GF-D8 (cell line): ENCODE measurements around the gene SLC38A10.
A peak's percentile ranks its signal among the peaks of the same experiment; 100 is the strongest.

Experiments used
- DNase-seq: peaks from one replicate; lab custom pipeline; 2025; lab: John Stamatoyannopoulos, UW

Gene SLC38A10

DNA sequence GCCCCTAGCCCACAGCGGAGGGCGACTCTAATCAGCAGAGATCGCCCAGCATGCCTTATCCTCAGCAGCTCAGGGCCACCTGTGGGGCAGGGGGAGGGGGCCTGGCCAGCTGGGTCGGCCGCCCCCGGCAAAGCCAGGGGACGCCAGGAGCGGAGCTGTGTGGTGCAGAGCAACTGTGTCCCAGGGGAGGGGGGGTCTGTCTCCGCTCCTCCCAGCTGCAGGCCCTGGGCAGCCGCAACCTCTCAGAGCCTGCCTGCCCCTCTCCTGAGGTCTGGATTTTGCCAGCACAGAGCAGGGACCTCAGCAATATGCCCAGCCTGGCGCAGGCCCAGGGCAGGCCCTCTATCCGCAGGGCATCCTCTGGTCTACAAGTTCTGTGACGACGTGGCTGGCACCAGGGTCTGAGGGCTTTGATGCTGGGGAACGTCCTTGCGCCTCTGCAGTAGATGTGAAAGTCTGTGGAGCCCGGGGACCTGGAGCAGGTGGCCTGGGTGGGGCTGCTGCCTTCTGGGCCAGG, 36.5 kb upstream of the SLC38A10 start:
- no peak for DNase-seq

DNA sequence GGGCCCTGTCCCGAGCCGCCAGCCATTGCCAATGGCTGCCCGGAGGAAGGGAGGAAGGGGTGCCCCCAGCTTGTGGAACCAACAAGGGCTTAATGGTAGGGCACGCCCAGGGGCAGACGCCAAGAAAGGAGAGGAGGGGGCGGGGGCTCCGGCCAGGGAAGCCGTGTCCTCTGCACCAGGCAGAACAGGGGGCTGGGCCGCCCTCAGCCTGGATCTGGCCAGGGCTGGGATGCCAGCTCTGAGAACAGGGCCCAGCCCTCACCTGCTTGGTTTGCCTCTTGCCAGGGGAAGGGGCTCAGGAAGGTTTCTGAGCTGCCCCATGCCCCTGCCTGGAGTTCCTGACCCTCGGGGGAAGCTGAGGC, 35.8 kb upstream of the SLC38A10 start:
- no peak for DNase-seq

DNA sequence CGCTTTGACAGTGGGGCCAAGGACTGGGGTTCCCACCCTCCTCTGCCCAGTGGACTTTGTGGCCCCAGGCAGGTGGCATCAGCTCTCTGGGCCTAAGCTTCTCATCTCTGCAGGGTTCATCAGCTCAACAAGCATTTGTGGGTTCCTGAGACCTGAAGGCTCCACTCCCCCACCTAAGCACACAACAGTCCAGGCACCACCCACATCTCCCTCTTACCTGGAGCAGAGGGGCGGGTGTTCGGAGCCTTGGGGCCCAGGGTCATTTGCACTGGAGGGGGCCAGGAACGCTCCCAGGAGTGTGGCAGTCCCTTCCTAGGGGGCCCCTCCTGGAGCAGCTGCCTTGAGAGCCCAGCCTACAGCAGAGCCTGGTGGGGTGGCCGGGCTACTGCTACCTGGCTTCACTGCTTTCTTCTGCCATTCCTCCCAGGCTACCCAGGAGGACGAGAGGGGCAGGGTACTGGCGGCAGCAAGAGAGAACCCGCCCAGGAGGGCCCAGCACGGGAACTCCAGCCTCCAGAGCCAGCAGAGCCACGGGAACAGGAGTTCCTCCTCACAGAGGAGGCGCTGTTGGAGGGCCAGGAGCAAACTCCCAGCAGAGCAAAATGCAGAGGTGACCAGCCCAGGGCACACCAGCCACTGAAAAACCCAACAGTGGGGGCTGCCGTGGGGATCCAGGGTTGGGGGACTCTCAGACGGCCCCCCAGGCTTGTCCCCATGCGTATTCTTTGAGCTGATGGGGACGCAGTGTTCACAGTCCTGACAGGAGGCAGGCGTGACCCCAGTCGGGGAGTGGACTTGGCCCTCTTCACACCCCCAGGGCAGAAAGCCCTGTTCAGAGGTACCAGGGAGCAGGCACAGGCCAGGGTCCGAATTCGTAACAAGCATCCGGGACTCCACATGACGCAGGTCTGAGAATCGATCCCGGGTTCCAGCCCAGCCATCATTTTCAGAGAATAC, 35.1 kb upstream of the SLC38A10 start:
- DNase-seq, result no peak

DNA sequence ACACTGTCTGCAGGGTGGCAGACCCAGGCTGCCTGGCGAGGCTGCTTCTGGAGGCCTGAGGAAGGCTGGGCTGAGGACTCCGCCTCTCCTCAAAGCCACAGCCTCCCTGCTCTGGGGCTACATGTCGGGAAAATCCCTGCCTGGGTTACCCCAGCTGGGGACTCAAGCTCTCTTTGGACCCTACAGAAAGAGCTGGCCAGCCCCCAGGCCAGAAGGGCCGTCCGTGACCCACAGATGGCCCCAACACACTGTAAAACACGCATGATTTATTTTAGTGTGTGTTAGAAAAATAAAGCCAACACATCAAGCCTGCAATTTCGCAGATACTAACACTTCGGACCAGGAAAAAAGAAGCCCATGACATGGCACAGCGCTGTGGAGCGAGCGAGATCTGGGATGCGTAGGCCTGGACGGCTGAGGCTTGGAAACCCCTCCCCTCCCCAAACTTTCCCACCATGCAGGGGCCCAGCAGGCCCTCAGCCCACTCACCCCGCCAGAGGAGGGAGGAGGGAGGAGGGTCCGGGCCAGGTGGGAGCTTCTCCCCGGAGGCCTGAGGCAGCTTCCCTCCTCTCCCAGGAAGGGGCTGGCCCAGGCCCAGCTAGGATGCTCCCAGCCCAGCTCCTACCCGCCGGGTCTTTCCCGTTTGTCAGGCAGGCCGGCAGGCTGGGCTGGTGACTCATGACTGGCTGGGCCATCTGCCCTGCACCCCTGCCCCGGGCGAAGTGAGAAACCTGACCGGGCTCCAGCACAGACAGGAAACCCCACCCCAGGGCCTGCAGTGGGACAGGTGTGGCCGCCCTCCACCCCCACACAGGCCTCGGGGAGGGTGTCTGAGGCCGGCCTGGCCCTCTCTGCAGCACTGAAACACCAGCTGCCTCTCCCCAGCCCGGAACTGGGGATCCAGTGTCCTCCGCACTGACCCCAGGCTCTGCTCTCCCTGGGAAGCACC, 34.1 kb upstream of the SLC38A10 start:
- DNase-seq, result peak; percentile 27

DNA sequence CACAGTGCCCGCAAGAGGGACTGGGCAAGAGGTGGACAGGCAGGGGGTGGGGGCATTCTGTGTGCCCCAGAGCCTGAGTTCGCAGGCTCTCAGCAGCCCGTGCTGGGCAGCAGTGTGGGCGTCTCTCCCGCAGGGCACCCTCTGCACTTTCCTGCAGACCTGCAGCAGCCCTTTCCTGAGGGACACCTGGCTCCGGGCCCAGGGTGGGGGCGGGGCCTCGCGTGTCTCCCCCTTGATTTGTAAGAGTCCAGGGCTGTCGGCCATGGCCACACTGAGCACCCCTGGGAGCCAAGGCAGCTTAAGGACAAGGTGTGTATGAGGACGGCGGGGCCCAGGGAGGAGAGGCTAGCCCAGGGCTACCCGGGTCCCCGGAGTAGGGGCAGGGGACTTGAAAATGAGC, 33.4 kb upstream of the SLC38A10 start:
- DNase-seq, result no peak

DNA sequence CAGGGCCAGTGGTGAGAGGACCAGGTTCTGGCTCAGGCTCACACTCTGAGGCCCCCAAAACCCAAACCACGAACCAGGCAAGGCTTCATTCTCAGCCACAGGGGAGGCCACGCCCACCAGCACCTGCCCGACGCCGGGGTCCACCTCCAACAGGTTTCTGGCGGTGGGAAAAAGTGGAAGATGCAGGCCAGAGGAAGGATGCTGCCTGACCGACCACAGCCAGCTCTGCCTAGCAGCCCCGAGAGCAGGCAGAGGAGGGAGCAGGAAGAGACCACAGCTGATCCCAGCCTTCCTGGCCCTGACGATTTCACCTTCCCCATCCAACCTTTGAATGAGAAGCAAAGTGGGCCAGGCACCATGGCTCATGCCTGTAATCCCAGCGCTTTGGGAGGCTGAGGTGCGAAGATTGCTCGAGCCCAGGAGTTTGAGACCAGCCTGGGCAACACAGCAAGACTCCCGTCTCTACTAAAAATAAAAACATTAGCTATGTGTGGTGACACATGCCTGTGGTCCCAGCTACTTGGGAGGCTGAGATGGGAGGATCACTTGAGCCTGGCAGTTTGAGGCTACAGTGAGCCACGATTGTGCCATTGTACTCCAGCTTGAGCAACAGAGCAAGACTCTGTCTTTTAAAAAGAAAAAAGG, 30.7 kb upstream of the SLC38A10 start:
- DNase-seq, result no peak

DNA sequence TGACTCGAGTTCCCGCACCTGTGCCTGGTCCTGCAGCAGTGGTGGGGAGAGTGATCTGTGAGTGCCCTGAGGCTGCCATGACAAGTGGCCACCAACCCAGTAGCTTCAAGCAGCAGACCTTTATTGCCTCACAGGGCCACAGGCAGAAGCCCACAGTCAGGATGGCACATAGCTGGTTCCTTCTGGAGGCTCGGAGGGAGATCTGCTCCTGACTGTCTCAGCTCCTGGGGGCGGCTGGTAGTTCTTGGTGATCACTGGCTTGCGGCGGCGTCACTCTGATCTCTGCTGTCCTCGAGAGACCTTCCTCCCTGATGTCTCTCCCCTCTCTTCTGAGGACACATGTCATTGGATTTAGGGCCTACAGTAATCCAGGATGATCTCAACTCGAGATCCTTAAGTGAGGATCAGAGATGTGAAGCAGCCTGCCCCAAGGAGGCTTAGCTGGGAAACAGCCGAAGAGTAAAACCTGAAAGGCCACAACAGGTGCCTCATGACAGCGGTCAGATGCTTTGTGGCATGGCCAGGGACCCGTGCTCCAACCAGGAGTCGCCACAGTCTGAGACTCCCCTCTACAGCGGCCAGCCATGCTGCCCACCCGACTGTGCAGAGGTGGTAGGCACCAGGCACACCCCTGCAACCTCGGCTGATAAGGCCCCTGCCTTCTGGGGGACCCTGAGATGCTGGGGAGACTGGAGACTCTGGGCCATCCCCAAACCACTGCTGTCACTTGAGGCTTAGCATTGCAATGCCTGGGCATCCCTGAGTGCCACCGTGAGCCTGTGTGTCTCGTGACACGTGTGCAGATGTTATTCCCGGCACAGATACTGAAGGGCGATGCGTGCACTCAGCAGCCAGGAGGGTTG, 30.0 kb upstream of the SLC38A10 start:
- no peak for DNase-seq

DNA sequence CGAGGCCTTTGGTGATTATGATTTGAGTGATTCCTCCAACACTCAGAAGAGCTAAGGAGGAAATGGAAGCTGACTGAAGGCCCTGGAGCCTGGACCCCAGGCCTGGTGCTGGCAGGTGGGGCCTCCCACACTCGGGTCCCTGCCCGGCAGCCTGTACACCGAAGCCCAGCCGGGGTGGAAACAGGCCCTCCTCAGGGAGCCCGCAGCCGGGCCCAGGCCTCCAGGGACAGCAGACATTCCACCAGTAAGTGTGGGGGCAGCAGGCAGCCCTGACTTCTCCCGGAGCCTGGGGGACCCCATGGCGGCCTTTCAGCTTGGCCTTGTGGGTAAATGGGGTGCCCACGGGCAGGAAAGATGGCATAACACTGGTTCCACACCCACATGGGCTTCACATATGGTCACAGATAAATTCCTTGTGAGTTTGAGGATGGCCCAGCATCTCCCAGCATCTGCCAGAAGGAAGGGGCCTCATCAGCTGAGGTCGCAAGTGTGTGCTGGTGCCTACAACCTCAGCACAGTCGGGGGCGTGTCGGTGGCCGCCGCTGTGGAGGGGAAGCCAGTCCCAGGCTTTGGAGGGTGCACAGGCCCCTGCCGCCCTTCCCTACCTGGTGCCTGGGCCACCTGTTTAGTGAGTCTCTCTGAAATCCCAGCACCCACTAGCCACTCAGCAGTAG, 29.2 kb upstream of the SLC38A10 start:
- no peak for DNase-seq

DNA sequence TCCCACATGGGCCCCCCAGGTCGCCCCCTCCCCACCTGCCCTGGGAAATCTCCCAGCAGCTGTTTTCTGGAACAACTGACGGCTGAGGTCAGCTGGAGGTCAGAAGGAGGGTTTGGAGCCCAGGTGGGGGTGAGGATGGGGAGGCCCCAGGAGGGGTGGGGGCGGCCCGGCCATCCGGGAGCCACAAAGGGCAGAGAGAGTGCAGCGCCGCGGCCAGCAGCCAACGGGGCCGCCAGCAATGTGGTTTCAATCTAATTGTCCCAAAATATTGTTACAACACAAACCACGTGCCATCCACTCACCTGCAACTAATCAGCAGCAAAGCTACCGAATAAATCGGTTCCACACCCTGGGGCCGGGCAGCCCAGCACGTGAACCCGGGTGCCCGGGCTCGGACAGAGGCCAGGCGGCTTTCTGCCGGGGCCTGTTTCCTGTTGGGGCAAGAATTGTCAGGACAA, 28.3 kb upstream of the SLC38A10 start:
- no peak for DNase-seq

DNA sequence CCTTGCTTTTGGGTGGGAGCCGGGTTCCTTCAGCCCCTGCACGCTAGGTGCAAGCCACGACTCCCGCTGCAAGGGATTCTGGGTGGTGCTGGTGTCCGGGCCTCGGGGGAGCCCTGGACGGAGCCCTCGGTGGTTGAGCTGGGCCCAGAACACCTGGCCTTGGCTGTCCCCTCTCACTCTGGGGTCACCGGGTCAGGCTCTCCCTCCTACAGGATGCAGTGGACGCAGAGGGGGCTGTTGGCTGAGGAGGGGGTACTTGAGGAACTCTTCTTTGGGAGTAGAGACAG, 27.9 kb upstream of the SLC38A10 start:
- no peak for DNase-seq

DNA sequence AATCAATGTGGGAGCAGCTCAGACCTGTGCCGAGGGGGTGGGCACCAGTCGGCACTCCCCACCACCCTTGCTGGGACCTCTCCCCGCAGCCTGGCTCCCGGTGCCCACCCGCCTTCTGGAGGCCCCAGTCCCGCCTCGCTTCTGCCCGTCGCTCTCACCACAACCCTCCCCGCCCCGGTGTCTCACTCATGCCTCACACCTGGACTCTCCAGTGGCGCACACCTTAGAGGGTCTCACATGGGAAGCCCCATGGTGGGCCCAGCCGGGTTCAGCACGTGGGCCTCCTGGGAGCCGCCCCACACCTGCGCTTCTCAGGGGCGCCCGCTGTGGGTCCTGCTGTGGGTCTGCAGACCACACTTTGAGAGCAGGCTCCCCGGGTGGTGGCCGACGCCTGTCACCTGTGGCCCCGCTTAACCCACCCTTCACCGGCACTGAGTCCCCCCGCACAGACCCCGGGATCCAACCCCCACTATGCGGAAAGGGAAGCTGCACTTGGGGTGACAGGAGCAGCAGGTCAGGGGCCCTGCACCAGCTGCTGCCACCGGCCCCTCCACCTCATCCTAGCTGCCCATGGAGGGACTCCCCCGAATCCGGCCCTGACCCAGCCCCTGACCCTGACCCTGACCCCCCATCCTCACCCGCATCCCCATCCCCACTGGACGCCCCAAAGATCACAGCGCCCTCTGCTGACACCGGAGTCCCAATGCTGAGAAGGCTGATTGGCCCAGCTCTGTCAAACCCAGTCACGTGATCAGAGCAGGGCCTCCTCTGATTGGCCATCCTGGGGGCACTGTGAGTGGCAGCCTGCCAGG, 27.4 kb upstream of the SLC38A10 start:
- no peak for DNase-seq

DNA sequence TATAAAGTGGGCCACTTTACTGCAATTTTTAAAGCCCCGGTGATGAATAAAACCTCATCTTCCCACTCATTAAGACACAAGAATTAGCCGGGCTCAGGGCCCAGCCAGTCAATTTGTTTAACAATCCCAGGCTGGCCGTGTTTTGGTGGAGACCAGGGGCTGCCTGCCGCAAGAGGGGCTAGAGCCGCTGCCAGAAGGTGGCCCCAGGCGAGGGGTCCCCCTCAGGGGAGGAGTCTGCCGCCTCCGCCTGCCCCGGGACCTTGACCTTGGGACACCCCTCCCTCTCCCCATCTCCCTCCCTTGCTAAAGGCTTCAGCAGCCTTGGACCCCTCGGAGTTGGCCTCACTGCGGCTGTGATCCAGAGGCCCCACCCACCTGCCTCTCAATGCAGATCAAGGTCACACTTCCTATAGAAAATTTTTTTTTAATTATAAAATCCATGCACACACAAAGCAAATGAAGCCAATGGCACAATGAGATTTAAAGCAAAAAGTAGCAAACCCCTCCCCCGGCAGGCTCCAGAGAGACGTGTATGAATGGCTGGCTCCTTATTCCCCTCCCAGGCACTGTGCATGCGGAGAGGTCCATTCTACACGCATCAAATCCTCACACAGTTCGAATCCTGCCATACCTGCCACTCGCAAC, 23.0 kb upstream of the SLC38A10 start:
- no peak for DNase-seq

DNA sequence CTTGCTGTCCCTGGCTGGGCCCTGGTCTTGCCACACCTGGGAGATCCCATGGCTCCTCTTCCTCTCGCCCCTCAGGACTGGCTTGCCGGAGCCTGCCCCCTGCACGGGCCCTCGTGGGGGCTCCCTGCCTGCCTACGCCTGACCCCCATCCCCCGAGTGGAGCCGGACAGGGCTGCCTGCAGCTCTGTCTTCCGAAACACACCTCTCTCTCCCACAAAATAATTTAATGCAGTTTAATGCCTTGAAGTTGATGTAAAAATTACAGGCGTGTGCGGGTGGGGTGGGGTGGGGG, 22.4 kb upstream of the SLC38A10 start:
- DNase-seq, result no peak

DNA sequence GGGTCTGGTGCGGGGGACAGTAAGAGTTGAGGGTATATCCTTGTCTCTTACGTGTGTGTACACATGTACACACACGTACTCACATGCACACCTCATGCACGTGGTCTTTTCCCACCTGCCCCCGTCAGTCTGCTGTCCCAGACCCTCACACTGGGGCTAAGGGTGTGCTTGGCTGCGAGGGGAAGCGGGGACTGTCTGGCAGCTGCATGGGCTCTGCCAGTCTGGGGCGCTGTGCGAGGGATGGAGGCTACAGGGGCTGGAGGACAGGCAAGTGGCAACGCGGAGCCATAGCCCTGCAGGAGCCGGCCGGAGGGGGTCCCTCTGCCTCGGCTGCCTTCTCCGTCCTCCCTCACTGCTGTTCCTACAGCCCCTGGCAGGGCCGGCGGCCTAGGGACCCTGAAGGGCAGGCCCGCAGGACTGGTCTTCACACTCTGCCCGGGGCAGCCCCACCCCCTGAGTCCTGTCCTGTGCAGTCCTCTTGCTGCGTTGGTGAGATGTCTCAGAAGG, 20.8 kb upstream of the SLC38A10 start:
- no peak for DNase-seq

DNA sequence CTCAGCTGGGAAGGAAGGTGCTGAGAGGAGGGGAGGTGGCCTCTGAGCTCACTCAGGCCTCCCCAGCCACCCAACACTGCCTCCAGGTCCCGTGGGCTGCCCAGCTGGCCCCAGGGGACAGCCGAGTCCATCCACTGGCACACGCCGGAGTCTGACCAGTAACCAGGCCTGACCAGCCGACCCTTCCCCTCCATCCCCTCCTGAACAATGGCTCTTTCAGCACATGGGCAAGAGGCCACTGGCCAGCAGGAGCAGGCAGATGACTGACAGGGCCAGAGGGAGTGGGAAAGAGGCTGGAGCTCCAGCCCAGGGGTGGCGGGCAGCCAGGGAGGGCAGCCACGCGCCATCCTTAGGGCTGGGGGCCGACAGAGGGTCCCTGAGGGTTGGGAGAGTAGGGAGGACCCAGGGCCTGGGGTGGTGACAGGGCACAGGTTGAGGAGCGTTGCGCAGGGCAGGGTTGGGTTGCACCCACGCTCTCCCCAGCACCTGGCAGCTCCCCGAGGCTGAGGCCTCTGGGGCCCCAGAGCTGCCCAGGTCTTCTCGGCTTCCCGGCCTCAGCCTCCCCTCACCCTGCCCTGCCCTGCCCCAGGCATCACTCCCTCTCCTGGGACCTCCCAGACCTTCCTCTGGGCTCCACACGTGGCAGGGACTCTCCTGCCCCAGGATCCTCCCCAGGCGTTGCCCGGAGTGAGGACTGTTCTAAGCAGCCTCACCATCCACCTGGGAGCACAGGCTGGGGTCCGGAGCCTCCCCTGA, 20.2 kb upstream of the SLC38A10 start:
- DNase-seq, result no peak

DNA sequence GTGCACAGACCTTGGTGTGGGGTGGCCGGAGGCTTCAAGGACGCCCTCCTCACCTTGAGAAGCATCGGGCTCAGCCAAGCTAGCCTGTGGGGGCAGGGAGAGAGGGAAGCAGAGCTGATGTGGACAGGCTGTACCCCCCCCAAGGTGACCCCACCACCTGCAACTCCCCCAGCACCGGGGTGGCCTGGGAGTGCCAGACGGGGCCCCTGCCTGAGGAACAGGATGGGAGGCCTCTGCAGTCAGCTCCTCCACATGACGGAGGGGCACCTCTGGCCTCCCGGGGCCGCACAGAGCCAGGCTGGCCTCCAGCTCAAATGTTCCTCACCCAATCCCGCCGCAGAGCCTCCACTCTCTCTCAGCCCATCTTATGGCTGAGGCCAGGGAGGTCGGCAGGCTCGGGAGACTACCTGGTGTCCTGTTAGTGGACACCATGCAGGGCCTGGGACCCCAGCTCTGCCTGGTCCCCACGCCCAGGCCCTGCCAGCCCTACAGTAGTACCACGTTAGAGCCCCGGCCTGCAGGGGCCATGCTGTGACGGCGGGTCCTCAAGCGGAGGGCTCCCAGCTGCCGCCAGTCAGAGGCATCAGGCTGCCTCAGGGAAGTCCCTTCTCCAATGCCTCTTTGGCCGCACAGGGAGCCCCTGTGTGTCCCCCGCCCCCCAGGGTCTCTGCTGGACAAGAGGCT, 19.4 kb upstream of the SLC38A10 start:
- no peak for DNase-seq

DNA sequence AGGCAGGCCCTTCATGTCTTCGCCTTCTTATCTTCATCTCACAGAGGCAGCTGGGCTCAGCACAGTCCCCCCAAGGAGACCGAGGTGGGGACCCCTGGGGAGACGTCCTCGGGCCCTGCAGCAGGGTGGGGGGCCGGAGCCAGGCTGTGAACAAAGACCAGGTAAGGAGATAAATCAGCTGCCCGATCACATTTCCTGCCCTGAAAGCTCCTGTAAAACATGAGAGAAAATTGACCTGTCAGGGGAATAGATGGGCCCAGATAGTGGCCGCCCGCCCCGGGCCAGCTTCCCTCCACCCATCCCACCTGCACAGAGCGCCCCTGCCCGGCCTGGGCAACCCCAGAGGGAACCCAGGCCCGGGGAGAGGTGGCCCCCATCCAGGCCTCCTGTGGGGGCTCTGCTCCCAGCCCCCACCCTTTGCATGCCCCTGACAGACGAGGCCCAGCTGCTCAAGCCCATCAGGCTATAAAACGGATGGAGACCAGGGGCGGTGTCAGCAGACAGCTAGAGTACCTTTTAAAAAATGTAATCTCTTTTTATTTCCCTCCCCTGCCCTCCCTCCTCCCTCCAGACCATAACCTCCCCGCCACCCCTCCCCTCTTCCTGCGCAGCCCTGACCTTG, 18.8 kb upstream of the SLC38A10 start:
- DNase-seq, result no peak
